Measurements from ENCODE around the gene FAM117A.
A peak's percentile ranks its signal among the peaks of the same experiment; 100 is the strongest.
"Not testable (repeated sequence)": the region's sequence is repeated elsewhere in the genome, so short reads cannot be mapped to it uniquely, and the experiment has no call there.

Gene FAM117A

GRCh38 chr17:49677933-49678847 lies 85.7 kb downstream of the FAM117A start, which contains the start of gene SPOP:
SPOP (minus strand) TSS chr17:49678097; CDS start chr17:49622810, 55,287 bp downstream.
- peak; percentile 97 for DNase-seq (ENCODE audit: low read depth)

- peak; percentile 98 for DNase-seq (ENCODE audit: low read depth)
Measured at GRCh38 chr17:49677134-49677932, 86.6 kb downstream of the FAM117A start.

DNA sequence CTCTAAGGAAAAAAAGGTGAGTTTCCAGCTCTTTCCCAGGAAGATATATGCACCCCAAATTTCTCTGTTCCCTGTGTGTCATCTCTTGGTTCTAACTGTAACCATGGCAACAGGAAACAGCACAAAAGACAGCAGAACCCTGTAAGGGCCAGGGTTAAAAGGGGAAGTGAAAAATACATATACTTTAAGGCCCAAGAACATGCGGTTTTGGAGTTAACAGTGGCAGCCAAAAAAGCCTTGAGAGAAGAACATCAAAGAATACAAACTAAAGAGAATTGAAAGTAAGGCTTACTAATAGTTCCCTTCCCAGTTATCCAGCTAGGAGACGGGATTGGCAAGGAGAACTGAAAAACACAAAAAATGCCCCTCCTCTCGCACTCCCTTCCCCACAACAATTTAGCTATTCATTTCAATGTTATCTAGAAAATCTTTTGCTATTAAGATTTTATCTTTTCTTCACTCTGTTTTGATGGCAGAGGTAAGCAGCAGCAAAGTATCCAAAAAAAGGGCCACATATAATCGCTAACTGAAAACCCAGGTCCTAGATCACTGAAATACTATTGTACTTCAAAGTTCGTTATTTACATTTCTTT lies 87.6 kb downstream of the FAM117A start:
- peak; percentile 7 for DNase-seq (ENCODE audit: low read depth)

DNA sequence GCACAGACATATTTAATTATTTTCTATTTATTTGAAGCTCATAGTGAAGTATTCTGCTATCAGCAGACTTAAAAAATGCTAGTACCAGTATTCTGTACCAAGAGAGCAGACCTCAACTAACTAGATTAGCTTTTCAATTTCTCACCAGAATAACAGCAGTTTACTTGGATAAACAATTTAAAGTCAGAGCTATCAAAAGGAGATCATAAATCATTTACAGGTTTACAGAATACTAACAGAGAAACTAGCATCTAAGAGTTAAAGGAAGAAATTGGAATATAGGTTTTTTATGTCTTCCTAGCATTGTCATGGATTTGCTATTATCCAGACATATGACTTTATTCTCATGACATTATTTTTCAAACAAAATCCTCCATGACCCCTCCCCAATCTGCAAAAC lies 89.4 kb downstream of the FAM117A start:
- no peak for DNase-seq (ENCODE audit: low read depth)

DNA sequence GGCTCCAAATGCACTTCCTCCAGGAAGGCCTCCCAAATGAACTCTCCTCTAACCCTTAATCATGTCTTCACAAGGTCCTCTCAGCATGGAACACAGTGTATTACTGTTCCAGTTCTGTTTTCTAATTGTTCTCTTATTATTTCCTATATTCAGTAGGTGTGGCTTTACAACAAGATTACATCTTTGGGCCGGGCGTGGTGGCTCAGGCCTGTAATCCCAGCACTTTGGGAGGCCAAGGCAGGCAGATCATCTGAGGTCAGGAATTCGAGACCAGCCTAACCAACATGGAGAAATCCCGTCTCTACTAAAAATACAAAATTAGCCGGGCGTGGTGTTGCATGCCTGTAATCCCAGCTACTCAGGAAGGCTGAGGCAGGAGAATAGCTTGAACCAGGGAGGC lies 90.3 kb downstream of the FAM117A start:
- not testable (repeated sequence) for DNase-seq (ENCODE audit: low read depth)

DNA sequence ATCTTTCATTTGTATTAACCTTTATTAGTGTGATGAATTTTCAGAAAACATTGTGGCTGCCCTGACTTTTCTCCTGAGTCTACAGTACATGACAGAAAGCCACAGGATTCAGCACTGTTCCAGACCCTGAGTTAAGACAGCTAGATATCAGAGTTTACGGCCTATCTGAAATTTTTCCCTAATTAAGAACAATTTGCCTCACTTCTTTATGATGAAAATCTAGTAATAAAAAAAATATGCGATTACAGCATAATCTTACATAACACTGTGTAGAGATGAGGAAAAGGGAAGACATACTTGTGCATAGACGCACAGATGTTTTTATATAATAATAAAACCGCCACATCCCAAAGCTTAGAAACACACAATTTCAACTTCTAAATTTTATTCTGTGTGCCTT lies 93.3 kb downstream of the FAM117A start:
- no peak for DNase-seq (ENCODE audit: low read depth)

DNA sequence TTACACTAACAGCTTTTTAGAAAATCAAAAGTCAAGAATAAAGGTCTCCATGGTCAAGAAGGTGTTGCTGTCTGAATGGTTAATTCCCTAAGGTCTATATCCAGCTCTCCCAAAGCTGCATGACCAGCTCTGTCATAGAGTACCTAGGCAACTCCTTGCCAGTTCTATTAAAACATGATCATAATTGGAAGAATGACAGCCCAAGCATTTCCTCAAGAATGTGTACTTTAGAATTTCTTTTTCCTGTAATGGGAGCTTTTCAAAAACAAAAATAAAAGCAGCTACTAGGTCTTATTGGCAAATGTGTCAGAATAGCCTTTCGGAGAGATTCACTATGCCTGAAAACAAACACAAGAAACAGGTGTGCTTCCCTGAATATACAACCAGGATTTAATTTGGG lies 93.9 kb downstream of the FAM117A start:
- no peak for DNase-seq (ENCODE audit: low read depth)

DNA sequence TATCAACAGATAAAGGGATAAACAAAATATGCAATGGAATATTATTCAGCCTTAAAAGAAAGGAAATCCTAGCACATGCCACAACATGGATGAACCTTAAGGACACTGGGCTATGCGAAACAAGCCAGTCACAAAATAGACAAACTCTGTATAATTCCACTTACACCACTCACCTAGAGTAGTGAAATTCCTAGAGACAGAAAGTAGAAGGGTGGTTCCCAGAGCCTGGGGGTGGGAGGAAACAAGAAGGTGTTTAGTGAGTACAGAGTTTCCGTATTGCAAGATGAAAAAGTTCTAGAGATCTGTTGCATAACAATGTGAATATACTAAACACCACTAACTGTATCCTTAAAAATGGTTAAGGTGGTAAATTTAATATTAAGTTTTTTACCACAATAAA lies 96.1 kb downstream of the FAM117A start:
- DNase-seq (ENCODE audit: low read depth) = no peak

DNA sequence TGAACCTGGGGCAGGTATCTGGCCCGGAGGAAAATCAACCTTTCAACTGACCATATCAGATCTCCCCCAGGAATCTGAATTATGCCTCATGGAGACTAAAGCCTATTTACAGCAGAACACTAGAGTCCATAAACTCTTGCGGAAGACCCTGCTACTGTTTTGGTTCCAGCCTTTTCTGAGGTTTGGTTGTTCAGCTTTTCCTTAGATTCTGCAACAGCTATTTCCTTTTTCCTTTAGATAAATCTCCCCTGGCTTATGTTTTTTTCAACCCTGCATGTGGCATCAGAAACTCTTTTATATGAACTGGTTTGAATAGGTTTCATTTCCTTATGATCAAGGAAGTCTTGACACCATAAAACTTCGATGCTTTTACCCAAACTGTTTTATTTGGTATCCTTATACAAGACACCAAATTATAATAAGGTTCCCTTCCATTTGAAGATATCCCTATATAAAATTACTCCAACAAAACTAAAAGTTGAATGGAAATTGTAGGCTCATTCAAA lies 99.2 kb downstream of the FAM117A start:
- no peak for DNase-seq (ENCODE audit: low read depth)
